Stimulated activated CD8-positive, alpha-beta memory T cell treated with anti-CD3 and anti-CD28 coated beads, Interleukin-12 subunit alpha, Interleukin-12 subunit beta, amount 100 ng/mL, for 4 hours (primary cell): Measurements from ENCODE around the gene POLR2J.
A peak's percentile ranks its signal among the peaks of the same experiment; 100 is the strongest.

Experiments
- DNase-seq: peaks from one replicate; pipeline ENCODE4 v3.0.0-alpha.2; 2020; ENCODE audit warnings: low read depth

POLR2J gene

DNA sequence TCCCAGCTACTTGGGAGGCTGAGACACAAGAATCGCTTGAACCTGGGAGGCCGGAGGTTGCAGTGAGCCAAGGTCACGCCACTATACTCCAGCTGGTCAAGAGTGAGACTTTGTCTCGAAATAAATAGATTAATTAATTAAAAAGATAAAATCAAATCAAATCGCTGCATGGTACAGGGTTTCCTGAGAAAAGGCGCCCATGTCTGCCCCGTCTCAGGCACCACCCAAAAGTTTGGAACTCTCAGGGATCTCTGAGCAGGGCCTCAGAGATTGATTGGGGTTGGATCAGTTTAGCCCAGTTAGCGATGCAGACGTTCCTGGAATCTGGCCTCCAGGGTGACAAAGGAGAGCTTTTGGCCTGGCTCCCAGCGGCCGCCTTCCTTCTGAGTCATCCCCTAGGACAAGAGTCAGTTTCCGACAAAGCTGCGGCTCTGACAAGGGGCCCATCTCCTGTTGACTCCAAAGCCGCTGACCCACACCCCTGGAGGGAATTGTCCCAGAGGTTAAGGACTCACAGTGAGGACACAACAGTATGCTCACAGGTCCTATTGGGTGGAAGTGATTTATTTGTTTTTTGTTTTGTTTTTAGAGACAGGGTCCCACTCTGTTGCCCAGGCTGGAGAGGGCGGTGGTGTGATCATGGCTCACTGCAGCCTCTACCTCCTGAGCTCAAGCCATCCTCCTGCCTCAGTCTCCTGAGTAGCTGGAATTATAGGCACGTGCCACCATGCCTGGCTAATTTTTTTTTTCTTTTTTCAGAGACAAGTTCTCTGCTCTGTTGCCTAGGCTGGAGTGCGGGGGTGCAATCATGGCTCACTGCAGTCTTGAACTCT lies 38.5 kb downstream of the POLR2J start:
- no peak for DNase-seq

DNA sequence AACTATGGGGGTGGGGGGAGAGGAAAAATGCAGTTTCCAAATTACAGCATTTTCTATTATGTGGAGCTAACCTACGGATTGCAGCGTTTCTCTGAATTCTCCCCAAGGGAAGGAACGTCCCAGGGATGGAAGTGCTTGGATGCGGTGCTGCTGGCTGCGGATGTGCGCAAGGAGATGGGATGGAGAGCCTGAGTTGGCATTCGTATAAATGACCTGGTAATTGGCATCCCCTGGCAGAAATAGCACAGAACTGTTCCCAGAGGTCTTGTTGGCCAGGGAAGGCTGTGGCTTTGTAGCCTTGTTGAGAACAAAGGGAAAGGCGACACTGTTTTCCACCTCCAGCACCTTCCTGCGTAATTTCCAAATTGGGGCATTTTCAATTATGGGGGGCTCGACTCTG lies 42.6 kb downstream of the POLR2J start:
- DNase-seq, result no peak

DNA sequence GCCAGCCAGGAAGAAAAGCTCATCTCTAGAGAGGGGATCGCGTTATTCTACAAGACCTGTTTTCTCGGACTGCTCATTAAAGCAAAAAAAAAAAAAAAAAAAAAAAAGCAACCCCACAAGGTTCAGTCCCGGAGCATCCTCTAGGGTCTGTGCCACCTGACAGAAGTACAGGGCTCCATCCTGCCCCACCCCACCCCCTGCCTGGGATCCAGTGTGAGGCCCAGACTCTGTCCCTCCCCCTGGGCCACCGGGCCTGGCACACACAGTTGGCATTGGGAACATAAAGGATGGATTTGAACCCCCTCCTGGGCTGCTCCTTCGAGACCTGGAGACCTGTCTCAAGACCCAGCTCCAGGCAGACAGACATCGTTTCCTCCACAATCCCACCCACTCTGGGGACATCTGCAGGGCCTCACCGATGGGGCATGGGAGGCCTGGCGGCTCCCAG lies 44.7 kb downstream of the POLR2J start:
- no peak for DNase-seq

DNA sequence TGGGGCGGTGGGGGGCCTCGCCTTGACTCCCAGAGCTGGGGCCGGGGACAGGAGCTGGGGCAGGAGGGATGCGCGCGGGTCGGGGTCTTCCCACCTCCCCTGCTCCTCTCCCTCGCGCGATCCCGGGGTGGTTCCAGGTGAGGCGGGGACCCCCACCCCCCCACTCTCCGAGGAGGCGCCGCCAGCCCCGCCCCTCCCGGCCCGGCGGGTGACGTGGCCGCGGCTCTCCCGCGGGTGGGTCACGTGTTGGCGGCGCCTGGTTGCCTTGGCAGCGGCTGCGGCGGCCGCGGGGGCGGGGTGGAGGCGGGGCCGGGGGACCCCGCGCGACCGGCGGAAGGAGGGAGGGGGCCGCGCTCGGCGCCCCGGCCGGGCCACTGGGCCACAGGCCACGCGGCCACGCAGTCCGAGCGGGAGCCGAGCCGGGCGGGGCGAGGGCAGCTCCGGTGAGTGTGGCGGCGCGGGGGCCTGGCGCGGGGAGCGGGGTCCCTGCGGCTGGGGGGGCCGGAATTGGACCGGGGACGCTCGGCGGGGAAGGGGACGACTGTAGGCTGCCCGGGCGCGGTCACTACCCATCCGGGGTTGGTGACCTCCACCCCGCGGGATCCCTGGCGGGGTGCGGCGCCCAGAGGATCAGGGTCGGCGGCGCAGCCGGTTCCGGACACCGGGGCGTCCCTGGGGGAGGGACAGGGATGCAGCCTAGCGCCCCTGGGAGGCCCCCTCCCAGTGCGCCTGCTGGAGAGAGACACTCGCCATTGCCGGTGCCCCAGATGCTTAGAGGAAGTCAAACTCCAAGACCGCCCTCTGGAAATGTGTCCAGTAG lies 45.3 kb downstream of the POLR2J start, which contains the start of gene ORAI2:
Gene ORAI2 (plus strand): TSS at position 357 of the 820 bp plus-strand sequence. CDS start 5,382 bp downstream, outside the sequence.
- peak; percentile 88 for DNase-seq

DNA sequence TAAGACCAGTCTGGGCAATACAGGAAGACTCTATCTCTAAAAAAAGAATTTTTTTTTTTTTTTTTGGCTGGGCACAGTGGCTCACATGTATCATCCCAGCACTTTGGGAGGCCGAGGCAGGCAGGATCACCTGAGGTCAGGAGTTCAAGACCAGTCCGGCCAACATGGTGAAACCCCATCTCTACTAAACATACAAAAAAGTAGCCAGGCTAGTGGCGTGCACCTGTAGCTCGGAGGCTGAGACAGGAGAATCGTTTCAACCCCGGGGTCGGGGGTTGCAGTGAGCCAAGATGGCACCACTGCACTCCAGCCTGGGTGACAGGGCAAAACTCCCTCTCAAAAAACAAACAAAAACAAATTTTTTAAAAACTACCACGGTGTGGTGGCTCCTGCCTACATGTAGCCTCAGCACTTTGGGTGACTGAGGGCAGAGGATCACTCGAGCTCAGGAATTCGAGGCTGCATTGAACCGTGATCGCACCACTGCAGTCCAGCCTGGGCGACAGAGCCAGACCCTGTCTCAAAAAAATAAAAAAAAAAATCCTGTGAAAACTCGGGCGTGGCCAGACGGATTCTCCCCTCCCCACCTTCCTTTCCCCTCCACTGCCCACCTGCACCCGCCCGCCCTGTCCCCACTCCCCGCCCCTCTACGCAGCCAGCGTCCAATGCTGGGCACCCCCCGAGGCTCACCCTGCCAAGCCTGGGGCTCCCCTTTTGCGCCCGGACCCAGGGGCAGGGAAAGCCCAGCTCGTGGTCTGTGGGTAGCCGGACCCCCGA lies 46.1 kb downstream of the POLR2J start:
- no peak for DNase-seq

DNA sequence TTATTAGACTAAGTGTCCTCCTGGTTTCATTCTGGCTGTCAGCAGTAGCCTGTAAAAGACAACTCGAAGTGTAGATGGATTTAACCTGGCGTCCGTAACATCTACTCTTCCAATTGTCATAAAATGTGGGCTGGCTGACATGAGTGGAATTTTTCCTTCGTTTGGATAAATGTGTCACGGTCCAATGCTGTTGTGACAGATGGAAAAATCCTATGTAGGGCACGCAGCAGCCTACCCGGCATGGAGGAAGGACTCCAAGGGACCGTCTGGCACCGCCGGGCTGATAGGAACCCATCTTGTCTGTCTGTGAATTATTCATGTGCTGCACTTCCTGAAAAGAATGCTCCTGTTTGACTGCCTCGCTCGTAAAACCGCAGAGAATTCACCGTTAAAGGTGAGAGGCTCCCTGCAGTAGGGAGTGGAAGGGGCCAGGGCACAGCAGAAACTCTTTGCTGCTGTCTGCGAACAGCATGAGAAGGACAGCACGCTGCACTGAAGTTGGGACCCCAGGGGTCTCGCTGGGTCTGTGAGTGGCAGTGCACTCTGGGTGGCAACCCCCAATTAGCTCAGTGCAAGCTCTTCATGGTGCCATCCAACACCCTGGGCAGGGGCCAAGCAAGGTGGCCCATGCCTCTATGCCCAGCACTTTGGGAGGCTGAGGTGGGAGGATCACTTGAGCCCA lies 47.0 kb downstream of the POLR2J start:
- DNase-seq, result peak; percentile 40

DNA sequence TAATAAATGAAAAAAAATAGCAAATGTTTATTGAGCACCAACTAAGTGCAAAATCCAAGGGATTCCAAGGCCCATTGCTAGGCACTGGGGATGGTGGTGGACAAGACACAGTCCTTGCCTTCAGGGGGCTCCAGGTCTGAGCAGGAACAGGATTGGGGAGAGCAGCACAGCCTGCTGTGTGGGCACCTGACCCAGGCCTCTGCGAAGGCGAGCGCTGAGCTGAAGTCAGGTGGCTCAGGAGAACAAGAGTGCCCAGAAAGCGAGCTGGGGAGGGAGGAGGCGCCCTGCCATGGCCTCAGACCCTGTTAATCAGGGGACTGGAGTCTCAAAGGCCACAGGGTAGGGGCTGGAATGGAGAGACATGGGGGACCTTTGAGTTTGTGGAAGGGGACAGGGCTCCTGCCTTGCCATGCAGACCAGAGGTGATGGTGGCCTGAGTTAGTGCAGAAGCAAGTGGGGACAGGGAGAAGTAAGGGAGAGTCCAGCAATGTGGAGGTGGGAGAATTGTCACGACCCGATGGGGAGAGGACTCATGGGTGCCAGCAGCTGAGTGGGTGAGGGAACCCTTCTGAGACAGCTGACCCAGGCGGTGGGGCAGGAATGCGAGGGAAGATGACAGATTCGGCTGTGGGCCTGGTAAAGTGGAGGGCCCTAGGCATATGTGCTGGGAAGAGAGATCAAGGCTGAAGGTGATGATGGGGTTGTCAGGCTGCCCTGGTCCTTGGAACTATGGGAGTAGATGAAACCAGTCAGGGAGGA lies 49.4 kb downstream of the POLR2J start:
- DNase-seq, result no peak

DNA sequence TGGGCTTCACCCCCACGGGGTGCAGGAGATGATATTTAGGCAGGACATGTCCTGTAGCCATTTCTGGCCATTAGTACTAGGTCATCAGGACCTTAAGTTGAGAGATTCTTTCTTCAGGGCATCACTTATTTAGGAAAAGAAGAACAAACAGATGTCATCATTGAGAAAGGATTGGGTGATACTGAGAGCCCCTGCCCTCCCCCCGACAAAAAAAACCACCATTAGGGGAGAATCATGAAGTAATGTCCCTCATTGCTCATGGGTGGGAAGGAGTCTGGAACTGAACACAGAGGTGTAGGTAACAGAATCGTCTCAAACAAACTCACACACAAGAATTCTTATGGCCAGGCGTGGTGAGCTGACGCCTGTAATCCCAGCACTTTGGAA lies 51.7 kb downstream of the POLR2J start:
- DNase-seq, result no peak

DNA sequence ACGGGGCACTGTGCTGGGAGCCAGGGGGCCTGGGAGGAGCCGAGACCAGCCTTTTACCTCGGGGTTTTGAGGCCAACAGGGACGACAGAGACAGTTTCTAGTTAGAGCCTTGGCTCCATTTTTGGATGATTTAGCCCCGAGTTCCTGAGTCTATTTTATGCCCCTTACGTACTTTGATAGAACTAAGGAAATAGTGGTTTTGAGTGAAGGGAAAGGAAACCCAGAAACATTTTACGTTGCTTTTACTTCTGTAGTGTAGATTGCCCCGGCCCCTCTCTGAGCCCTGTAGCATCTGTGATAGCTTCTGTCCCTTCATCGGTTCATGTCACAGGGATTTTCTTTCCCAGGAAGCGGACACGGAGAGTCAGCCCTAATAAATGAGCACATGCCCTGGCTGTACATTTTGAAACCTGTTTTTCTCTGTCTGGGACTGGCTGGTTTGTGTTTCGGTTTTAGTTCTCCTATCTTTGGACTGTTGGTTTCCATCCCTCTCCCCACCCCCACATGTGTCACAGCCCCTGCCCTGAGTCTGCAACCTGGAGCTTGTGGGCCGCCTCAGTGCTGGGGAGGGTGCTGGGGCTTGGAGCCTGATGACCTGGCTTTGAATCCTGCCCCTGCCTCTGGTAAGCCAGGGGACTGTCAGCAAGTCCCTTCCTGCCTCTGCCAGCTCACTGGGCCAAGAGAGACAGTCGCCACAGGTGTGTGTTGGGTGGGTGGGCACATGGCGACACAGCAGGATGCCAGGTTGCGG lies 52.3 kb downstream of the POLR2J start:
- peak; percentile 60 for DNase-seq

DNA sequence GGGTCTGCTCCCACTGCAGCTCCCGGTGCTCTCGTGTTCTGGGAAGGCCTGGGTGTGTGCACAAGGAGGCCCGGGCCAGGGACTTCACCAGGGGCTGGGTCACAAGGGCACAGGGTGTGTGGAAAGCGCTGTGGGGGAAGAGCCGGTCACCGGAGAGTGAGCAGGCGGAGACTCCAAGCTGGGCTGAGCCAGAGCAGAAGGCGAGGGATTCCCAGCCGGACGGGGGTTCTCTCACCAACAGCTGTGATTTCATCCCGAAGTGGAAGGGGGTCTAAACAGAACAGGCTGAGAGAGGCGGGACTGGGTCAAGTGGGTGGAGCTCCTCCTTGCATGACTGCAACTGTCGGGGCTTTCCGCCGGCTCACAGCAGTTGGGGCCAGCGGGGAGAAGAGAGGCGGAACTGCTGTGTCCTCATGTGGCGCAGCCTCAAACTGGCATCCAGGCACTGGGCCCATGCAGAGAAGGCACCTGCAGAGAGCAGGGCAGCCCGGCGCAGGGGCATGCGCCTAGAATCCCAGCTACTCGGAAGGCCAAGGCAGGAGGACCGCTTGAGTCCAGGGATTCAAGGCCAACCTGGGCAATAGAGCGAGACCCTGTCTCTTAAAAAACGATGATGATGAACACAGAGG lies 53.0 kb downstream of the POLR2J start:
- DNase-seq, result peak; percentile 72

DNA sequence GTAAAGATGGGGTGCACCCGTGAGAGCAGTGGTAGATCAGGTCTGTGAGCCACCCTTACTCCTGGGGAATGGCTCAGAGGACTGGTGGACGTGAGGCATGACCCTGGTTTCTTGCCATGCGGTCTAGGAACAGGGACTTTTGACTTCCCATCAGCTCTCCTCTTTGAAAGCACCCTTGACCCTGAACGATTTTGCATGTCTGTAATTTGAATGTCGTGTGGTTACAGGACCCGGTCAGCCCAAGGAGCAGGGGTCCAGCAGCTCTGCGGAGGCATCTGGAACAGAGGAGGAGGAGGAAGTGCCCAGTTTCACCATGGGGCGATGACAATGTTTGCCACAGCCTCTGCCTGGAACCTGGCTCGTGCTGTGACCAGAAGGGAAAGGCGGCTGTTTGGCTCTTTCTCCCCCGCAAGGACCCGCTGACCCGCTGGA lies 53.9 kb downstream of the POLR2J start:
- no peak for DNase-seq

DNA sequence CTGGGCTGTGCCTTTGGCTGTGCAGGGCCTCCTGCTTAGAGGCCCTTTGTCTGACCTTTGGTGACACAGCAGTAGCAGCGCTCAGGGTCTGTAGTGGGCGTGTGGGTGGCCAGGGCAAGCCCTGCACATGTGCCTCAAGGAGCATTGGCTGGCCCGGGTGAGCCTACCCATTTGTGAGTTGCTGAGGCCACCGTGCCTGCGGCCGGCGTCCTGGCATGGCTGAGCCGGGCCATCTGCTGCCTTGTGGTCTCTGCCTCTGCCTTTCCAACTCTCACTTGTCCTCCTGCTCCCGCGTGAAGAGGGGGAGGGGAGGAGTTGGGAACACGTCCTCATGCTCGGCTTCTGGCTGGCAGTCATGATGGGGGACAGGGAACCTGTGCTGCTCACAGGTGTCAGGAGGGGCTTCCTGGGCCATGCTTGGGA lies 54.6 kb downstream of the POLR2J start:
- no peak for DNase-seq
